Activated T-cell treated with anti-CD3 and anti-CD28 coated beads for 1 hour (primary cell): ENCODE data around the gene WIPF1.

Experiments used
- DNase-seq: peaks from one replicate; pipeline ENCODE4 v3.0.0-alpha.2; 2020; ENCODE audit warnings: low read depth

WIPF1 gene

DNA sequence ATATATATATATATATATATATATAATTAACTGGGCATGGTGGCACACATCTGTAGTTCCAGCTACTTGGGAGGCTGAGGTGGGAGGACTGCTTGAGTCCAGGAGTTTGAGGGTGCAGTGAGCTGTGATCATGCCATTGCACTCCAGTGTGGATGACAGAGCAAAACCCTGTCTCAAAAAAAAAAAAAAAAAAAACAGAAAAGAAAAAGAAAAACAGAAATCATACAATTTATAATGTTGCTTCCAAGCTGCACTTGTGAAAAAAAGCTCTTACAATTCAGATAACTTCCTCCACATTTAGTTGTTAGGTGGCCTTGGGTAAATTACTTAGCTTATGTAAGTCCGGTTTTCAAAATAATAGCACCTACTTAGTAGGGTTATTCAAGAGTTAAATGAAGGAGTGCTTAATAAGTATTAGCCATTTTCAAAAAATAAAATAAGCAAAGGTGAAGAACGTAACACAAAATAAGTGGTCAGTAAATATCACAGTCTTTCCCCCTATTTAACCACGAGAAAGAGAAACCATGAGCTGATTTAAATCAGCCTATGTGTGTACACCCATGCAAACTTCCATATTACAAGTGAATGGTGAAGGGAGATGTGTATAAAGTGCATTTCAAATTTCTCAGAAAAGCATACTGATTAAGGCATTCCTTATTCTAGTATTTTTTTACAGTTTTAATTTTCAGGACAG, 2.3 kb downstream of the WIPF1 start:
- DNase-seq = no peak

DNA sequence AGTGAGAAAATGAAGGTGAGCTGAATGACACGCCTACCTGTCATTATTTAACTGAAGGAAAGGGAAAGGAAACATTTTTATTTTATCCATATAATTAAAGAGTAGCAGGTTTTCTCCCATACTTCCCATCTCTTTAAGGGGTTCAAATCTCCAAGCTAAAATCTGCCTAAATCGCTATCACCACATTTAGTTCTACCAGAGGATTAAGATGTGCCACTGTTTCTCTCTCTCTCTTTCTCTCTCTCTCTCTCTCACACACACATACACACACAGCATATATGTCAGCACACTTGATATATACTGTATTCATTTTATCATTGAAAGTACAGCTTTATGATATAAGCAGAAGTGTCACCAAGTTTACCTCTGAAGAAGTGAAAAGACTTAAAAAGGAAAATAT, 3.1 kb downstream of the WIPF1 start:
- DNase-seq = no peak

DNA sequence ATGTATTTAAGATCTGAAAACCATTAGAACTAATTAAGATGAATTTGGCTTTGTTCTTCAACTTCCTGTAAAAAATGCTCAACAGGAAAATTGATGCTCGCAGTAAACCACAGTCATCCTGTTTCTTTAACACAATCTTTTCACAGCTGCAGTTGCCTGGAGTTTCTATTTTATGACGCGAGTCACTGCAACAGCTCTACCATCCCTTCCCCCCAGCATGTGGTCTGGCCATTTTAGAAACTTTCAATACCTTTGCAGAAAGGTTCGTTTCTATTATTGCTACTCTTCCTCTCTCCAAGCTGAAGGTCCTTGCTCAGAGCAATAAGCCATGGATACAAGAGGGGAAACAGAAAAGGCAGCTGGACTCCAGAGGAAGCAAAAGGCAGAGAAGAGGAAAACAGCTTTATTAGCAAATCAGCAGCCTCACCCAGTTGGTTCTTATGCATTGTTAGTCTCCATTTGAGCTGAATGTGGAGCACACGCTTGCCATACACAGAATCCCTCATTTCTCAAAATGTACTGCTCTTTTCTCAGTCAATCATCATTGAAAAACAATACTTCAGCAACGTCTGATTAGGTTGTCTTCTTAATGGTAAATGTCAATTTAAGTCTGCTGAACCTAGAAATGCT, 3.9 kb downstream of the WIPF1 start:
- DNase-seq = peak; percentile 35

DNA sequence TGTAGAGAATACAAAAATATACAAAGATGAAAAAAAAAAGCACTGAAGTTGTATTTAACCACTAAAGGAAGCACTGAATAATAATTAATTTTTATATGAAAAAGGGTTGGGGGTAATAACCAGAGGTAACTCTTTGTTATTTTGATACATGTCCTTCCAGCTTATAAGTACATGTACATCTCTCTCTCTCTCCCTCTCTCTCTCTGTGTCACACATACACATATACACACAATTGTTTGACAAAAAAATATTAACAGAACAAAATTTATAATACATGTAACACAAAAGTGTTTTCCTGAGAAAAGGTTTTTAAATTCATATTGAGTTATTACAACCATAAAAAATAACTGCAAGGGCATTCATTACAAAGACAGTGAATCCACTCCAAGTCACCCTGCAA, 4.6 kb downstream of the WIPF1 start:
- DNase-seq = no peak

DNA sequence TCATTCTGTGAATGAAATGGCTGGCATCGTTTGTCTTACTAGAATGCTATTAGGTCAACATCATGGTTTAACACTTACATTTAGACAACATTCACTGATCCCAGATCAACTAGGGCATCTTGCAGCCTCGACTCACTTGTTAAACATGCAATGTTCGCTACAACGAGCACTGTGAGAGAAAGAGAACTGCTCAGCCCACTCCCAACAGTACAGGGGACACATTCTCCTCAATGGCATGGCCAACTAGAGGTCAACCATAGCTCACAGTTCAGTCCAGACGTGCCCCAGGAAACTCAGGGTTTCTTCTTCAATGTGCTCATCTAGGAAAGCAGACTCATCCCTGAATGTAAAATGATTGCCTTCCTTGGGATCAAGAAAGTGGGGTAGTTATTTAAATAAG, 5.9 kb downstream of the WIPF1 start:
- no peak for DNase-seq

DNA sequence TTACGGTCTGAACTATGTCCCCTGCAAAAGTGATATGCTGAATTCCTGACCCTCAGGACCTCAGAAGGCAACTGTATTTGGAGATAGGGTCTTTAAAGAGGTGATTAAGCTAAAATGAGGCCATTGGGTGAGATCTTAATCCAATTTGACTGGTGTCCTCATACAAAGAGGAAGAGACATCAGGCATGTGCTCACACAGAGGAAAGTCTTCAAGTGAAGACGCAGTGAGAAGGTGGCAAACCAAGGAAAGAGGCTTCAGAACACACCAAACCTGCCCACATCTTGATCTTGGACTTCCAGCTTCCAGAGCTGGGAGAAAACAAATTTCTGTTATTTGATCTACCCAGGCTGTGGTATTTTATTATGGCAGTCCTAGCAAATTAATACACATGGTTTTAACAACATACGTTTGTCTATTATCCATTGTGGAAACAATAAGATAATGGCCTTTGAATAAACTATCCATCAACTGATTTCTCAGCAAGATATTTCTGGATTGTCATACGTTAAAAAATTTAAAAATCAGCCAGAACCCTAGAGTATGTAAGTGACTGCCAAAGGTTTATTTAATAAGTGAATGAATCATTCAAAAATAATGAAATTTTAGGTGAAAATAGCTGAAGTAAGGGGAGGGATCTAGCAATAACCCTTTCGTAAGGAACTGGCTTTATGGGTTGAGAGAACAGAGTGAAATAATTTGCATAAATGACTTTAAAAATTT, 6.5 kb downstream of the WIPF1 start:
- no peak for DNase-seq

DNA sequence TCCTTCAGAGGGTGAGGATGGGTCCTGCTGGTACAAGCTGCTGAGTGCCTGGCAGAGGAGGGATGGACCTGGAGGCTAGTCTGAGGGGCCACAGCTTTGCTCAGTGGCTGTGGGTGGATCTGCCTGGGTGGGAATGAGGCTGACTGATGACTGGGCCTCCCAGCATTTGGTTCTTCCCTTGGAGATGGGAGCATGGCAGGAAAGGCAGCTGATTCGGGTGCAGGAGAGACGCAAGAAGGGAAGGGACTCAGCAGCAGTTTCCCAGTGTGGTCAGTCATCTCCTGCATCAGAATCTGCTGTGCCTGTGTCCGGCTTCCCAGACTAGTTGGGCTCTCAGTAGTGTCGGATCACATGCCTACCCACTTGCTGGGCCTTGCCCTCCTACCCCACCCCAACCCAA, 7.3 kb downstream of the WIPF1 start:
- no peak for DNase-seq

DNA sequence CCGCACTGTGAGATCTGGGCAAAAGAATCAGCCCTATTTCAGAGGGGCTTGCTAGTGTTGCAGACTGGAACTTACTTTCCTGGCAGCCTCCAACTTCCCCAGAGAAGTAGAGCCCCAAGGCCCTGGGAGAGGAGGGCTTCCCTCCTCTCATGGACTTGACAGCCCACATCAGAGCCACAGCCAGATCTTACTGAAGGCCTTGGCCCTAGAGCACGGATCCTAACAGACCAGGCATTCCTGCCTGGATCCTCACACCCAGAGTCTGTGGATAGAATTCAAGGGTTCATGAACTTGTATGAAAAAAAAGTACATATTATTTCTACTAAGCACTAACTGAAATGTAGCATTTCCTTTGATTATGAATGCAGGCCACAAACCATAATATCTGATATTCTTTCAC, 8.3 kb downstream of the WIPF1 start:
- DNase-seq = no peak

DNA sequence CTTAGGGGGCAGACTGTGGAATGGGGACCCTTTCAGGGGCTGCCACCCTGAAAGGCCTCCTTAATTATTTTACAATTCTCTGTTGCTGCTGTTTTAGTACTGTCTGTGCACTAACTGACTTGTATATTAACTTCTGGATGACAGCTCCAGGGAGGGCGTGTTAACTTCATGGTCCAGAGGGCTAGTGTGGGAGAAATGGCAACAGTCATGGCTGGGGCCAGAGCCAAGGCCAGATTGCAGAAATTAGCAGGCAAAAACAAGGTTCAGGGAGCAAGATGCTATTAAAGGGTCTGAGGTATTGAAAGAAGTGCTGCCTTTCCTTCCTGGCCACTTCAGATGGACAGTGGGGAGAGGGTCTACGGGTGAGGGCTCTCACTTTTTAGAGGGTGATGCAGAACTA, 9.1 kb downstream of the WIPF1 start:
- DNase-seq = no peak

DNA sequence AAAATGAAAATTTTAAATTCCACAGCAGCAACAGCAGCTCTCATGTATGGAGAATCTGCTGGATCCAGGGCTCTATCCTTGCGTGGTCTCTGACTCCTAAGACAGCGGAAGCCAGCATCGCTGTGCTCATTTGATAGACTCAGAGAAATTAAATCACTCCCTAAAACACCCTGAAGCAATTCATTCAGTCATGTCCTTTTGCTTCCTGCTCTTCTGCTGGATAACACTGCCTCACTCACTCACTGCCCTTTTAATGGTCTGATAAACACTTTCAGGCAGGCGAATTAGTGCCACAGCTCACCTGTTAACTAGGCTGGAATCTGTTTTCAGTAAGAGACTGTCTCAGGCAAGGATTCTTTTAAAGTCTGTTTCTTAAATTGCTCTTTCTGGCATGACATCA, 10.0 kb downstream of the WIPF1 start:
- no peak for DNase-seq

DNA sequence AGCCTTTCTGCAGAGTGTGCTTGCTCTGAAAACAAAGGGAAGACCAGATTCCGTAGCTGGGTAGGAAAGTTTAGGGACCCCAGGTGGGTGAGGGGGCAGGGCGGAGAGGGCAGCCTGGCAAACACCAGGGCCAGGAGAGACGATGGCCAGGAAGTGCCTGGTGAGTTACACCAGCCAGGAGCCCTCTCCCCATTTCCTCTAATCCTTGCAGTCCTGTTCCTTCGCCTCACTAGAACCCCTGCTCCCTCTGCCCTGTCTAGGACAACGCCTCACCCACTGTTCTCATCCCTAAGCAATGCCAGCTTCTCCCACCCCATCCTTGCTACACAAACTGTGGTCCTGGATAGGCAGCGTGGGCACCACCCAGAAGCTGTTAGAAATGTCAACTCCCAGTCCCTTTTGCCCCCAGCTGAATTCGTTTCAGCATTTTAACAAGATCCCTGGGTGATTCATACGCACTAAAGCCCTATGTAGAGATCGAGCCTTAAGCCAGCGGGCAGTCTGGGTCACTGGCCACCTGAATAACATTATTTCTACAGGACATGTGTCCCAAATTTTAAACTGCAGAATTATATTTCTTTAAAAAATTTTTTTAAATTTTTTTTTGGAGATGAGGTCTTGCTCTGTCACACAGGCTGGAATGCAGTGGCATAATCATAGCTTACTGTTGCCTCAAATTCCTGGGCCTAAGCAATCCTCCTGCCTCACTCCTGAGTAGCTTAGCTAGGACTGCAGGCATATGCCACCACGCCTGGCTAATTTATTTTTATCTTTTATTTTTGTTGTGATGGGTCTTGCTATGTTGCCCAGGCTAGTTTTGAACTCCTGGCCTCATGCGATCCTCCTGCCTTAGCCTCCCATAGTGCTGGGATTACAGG, 10.9 kb downstream of the WIPF1 start:
- no peak for DNase-seq

DNA sequence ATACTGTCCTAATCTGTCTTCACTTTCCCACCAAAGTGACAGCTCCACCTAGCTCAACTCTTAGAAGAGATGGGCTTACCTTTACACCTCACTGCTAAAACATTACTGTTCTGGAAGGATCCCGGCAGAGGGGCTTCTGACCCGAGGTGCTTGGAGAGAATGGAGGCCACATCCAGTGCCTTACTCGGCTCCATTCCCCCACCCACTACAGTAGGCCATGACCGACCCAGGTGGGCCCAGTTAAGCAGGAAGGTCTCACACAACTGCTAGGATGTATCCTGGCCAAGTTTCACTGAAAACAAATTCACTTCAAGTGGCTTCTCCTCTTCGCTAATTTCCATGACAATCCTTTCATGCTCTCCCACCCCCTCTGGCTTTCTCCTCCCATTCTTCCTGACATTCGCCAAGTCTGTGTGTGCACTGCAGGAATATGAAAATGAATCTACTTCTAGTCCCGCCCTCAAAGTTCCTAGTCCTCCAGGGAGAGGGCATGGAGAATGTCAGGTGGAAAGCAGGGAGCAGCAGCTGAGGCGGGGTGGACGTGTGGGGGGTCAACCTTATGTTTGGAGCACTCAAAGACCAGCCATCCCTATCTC, 11.8 kb downstream of the WIPF1 start:
- DNase-seq = no peak

DNA sequence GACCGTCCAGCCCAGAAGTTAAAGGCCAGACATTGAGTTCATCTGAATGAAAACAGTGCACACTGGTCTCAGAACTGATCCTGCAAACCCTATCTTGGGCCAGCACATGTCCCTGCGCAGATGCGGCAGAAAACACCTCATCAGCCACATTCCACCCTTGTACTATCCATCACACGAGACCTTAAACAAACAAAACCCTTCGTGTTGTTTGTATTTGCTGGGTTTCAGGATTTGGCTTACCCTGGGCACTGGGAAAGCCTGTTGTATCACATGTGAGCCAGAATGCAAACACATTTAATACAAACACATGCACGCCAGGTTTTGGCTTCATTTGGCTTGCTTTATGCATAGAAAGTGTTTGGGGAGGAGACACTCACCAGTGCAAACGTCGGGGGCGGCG, 12.5 kb downstream of the WIPF1 start:
- DNase-seq = no peak

DNA sequence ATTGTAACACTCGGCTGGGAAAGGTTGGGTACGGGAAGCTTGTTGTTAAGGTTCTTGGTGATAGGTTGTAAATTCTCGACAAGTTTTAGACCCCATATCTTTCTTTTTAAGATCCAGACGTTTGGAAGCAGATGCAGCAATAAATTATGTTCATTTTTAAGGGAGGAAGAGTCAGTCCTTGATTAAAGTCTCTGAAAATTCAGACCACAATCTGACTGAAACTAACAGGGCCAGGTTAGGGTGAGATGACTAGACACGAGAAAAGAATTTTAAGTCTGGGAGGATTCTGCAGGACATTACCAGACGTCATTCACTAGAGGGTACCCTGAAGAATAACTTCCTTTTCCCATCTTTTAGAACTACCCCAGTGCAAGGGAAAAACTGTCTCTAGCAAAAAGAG, 16.1 kb downstream of the WIPF1 start:
- DNase-seq = no peak

DNA sequence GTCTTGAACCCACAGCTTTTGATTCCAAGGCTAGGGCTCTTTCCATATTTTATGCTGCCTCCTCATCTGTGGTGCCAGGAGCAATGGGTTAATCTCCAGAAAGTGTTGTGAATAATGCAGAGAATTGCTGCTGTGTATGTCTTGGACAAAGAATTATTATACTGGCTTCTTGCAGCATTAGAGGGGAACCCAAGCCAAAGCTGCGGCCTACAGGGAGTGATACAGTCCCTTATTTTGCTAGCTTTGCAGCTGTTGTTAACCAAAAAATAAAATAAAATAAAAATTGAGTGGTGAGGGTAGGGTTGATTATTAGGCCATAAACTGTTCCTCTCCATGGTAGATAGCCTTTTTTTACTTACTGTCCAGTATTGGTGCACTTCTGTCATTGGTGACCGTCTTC, 16.7 kb downstream of the WIPF1 start:
- no peak for DNase-seq

DNA sequence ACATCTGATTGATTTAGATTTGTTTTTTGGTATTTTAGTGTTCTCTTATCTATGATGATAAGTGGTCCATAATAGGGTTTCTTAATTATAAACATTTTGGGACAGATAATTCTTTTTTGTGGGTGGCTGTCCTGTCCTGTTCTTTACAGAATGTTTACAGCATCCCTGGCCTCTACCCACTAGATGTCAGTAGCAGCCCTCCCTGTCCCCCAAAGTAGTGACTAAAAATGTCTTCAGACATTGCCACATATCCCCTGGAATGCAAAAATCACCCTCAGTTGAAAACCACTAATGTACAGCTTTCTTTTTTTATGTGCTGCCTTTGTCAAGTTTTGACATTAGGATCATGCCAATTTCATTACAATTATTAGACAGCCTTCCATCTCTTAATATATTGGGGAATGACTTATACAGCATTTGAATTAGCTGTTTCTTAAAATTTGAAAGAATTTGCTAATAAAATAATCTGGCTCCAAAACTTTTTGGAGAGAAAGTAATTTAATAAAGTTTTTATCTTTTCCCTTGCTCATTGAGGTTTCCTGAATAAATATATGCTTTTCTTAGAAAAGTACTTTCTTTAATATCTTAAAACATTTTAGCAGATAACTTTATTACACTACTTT, 19.5 kb downstream of the WIPF1 start:
- no peak for DNase-seq

DNA sequence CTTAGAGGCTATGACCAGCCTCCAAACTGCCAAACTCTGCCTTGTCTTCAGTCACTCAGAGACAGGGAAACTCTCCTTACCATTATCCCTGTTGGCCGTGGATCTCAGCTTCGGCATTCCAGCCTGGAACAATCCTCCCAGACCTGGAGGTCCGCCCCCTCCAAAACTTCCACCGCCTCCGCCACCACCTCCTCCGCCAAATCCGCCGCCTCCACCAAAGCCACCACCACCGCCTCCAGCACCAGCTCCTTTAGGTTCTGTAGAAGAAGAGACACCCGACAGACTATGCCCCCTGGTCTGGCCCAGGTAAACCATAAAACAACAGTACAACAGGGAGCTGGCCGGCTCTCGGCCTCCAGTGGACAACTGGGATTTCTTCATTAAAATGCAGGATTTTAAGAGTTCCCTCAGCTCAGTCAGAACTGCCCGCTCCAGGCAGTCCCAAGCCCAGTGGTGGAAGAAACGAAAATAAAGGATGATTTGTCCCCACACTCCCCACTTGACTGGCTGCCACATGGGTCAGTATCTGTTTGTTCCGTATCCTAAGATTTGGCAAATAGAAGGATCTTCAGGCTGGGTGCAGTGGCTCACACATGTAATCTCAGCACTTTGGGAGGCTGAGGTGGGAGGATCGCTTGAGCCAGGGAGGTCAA, 22.4 kb downstream of the WIPF1 start:
- DNase-seq = no peak

DNA sequence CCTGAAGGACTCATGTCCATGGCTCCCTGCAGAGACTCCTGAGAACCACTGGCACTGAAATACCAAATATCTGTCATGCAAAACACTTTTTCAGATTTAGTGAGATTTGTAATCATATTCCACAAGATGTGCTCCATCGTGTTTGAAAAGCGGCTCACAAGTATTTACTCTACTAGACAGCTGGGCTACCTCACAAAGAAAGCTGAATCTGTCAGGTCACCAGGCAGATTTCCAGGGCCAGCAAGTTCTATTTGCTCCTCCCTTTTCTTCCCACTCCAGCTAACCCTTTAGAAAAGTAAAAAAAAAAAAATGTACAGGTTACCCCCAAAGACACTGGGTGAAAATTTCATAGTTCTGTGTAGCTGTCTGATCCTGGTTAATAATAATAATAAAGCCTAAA, 22.9 kb downstream of the WIPF1 start:
- DNase-seq = no peak

DNA sequence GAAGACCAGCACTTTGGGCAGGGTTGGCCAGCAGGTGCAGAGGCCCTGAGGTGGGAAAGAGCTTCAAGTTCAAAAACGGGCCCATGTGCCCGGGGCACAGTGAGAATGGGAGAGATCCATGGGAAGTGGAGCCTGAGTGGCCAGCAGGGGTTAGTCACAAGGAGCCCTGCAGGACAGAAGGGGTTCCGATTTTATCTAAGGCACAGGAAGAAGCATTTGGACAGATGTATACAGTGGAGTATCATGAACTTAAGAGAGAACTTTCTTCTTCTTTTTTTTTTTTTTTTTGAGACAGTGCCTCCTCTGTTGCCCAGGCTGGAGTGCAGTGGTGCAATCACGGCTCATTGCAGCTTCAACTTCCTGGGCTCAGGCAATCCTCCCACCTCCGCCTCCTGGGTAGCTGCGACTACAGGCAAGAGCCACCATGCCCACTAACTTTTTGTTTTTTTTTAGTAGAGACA, 24.0 kb downstream of the WIPF1 start:
- DNase-seq = no peak

DNA sequence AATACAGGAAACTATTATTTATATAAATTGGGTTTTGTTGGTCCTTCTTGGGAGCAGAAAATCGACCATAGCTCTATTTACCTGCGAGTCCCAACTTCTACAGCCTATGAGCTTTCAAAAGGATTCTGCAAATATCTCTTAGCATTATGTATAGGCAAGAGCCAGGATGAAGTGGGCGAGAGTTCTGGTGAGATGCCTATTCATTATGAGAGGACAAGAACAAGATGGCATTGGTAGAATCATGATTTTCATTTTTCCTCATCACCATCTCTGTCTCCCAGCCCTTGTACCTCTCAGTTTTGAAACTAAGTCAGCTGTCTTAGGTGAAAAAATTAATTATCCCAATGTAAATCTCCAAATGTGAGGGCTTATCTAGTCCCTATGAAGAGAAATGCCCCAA, 25.0 kb downstream of the WIPF1 start:
- no peak for DNase-seq

DNA sequence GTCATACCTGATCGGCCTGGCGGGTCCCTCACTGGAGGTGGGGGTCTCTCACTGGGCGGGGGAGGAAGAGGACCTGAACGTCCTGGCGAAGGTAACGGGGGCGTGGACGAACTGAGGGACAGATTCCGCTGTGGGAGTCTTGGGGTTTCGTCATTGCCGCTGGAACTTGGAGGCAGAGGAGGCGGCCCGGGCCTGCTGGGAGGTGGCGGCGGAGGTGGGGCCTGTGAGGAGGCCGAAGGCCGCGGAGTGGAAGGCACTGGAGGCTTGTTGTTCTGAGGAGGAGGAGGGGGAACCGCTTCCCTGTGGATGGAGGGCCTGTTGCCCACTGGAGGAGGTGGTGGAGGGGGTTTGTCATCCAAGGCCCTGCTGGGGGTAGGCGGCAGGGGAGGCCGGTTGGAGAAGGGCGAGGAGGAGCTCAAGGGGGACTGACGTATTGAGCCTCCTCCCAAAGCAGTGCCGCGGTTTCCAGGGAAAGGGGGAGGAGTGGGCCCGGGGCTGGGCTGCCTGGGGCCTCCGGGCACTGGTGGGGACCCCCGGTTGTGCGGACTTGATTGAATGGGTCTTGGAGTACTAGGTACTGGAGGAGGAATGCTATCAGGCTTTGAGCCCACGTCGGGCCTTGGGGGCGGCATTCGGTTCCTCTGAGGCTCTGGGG, 25.8 kb downstream of the WIPF1 start:
- DNase-seq = no peak
